PC-9 (cell line): Measurements from ENCODE around the gene ATP13A3. TPM values are rescaled to one million over a fixed set of nuclear protein-coding genes. Genes with fewer than 3 reads are reported as not detected.
A peak's percentile ranks its signal among the peaks of the same experiment; 100 is the strongest.

Experiments used
- BruUV-seq: library from RNA; stranded (reverse); fragments of 400-500 nt; replicated peaks from 2 replicates; lab custom pipeline; 2021; lab: Mats Ljungman, UMichigan
- CTCF ChIA-PET: fragments of 300-600 bp; sonication (Branson Sonifier 250); formaldehyde crosslinking; loops from one replicate; lab custom pipeline; 2022; ENCODE audit warnings: antibody characterized with exemption; lab: Charles Lee
- POLR2A ChIA-PET: fragments of 300-600 bp; sonication (Branson Sonifier 250); formaldehyde crosslinking; loops from one replicate; lab custom pipeline; 2022; ENCODE audit warnings: antibody characterized with exemption; ENCODE audit not compliant: unreplicated experiment; lab: Charles Lee
- DNase-seq, 2 experiments: peaks; one replicate each; pipeline versions ENCODE4 v3.0.0 to v3.0.0-alpha.2; 2015 to 2022; ENCODE audit warnings: mixed read lengths in 1 of 2
- H2AFZ ChIP-seq: fragments of 200-600 bp; sonication (generic); 2 replicates; pipeline ENCODE4 v1.8.1; 2017; ENCODE audit warnings: antibody characterized with exemption
- H3F3A ChIP-seq: fragments of 200-600 bp; sonication (generic); 2 replicates; pipeline ENCODE4 v1.8.1; 2017; ENCODE audit warnings: antibody characterized with exemption, mild to moderate bottlenecking, low read depth; ENCODE audit not compliant: insufficient read depth
- H3K27ac ChIP-seq: fragments of 200-600 bp; sonication (generic); 2 replicates; pipeline ENCODE4 v1.6.1; 2016; ENCODE audit warnings: mixed run types
- H3K27me3 ChIP-seq: fragments of 200-600 bp; sonication (generic); 2 replicates; pipeline ENCODE4 v1.6.1; 2016; ENCODE audit warnings: low read depth, mixed run types; ENCODE audit not compliant: insufficient read depth
- H3K36me3 ChIP-seq: fragments of 200-600 bp; sonication (generic); 2 replicates; pipeline ENCODE4 v1.6.1; 2016; ENCODE audit warnings: low read depth, mixed run types
- H3K4me1 ChIP-seq: fragments of 200-600 bp; sonication (generic); replicated peaks from 2 replicates; pipeline ENCODE4 v1.6.1; 2016; ENCODE audit warnings: mixed run types; ENCODE audit not compliant: insufficient read depth
- H3K4me2 ChIP-seq: fragments of 200-600 bp; sonication (generic); 2 replicates; pipeline ENCODE4 v1.6.1; 2017; ENCODE audit warnings: mixed run types
- H3K4me3 ChIP-seq: fragments of 200-600 bp; sonication (generic); 2 replicates; pipeline ENCODE4 v1.6.1; 2016; ENCODE audit warnings: mixed run types
- H3K79me2 ChIP-seq: fragments of 200-600 bp; sonication (generic); 2 replicates; pipeline ENCODE4 v1.6.1; 2017; ENCODE audit warnings: low read depth, mixed run types
- H3K9me2 ChIP-seq: fragments of 200-600 bp; sonication (generic); 2 replicates; pipeline ENCODE4 v1.8.1; 2017; ENCODE audit warnings: mild to moderate bottlenecking; ENCODE audit not compliant: insufficient read depth
- H3K9me3 ChIP-seq: fragments of 200-600 bp; sonication (generic); 2 replicates; pipeline ENCODE4 v1.8.1; 2016; ENCODE audit warnings: low read depth; ENCODE audit not compliant: insufficient read depth
- H4K20me1 ChIP-seq: fragments of 200-600 bp; sonication (generic); 2 replicates; pipeline ENCODE4 v1.8.1; 2017; ENCODE audit not compliant: insufficient read depth
- EZH2 ChIP-seq: fragments of 200-600 bp; sonication (generic); IDR thresholded peaks from 2 replicates; pipeline ENCODE4 v1.8.0; 2017; ENCODE audit warnings: antibody characterized with exemption, low read depth
- intact Hi-C: fragments of 100-400 bp; cut with micrococcal nuclease; formaldehyde crosslinking; loops from one replicate; pipeline ENCODE4 v1.10.0; 2022; ENCODE audit not compliant: unreplicated experiment
- total RNA-seq: library from RNA; stranded (reverse); gene quantifications from 2 replicates; pipeline ENCODE4 v1.2.3, GENCODE V29; 2021
- TF ChIP-seq, protein P1 (sequence below): fragments of 200-600 bp; sonication (generic); conservative IDR thresholded peaks from 2 replicates; pipeline ENCODE4 v1.6.1; 2017; ENCODE audit warnings: mixed run types, antibody characterized with exemption, mild to moderate bottlenecking, moderate library complexity

The ATP13A3 gene
- total RNA-seq, 1 experiment from 2014 or later: 242 TPM

GRCh38 chr3:194482196-194482593 lies 4.6 kb downstream of the ATP13A3 start:
- Histone ChIP-seq H3K4me3 (peak overlapping the region; percentile 7; the same call in 1 of the 2 replicates), H4K20me1 (peaks cover 37% of the 10 kb centered on the region), H2AFZ (no peak overlapping the region), H3K4me2 (peak overlapping the region; percentile 49), H3F3A (peaks cover 31% of the 10 kb centered on the region), H3K36me3 (peaks cover 45% of the 10 kb centered on the region), H3K4me1 (peaks cover 52% of the 10 kb centered on the region), H3K9me2 (no peaks in the 10 kb centered on the region), H3K27me3 (no peaks in the 10 kb centered on the region), H3K9me3 (no peaks in the 10 kb centered on the region), H3K27ac (peak overlapping the region; percentile 34), H3K79me2 (peaks cover 93% of the 10 kb centered on the region)
- BruUV-seq: no TSS peak
- ChIA-PET POLR2A (no interaction called here), CTCF (no interaction called here)
- TF ChIP-seq, protein P1, sequence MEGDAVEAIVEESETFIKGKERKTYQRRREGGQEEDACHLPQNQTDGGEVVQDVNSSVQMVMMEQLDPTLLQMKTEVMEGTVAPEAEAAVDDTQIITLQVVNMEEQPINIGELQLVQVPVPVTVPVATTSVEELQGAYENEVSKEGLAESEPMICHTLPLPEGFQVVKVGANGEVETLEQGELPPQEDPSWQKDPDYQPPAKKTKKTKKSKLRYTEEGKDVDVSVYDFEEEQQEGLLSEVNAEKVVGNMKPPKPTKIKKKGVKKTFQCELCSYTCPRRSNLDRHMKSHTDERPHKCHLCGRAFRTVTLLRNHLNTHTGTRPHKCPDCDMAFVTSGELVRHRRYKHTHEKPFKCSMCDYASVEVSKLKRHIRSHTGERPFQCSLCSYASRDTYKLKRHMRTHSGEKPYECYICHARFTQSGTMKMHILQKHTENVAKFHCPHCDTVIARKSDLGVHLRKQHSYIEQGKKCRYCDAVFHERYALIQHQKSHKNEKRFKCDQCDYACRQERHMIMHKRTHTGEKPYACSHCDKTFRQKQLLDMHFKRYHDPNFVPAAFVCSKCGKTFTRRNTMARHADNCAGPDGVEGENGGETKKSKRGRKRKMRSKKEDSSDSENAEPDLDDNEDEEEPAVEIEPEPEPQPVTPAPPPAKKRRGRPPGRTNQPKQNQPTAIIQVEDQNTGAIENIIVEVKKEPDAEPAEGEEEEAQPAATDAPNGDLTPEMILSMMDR: no peak
- TF ChIP-seq EZH2: no peak
- no peak for DNase-seq
- intact Hi-C loops: no loop called here

DNA sequence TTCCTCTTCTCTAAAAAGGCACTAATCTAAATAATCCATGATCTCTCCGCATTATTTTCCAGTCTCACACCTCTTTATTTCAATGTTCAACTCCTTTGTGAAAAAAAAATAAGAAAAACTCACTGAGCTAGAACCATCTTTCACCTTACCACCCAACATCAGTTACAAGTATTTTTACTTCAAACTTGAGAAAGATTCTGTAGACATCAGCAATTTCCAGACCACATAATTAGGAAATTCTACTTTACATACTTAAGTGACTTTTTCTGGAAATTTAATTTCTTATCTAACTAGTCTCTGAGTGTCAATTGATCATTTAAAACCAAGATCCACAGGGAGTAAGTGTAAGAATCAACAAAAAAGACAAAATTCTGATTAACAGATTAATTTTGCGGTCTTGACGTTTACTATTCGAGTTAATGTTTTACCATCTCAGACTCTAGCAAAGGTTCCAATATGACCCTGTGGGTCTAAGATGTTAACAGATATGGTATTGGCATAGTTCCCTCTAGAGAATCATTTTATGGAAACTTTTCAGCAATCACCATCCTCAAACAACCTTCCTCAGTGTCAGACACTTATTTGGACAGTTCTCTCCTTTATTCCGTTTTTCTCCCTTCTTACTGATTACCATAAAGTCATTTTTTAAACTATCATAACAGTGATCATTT lies 5.1 kb downstream of the ATP13A3 start:
- Histone ChIP-seq H3K79me2 (peaks cover 97% of the 10 kb centered on the region), H3K4me1 (peaks cover 50% of the 10 kb centered on the region), H3F3A (peaks cover 29% of the 10 kb centered on the region), H3K27me3 (no peaks in the 10 kb centered on the region), H3K36me3 (peaks cover 45% of the 10 kb centered on the region), H3K27ac (peak overlapping the region; percentile 34), H3K9me2 (no peaks in the 10 kb centered on the region), H3K4me3 (peak overlapping the region; percentile 7; the same call in 1 of the 2 replicates), H3K4me2 (peak overlapping the region; percentile 49), H4K20me1 (peaks cover 42% of the 10 kb centered on the region), H3K9me3 (no peaks in the 10 kb centered on the region), H2AFZ (no peak overlapping the region)
- BruUV-seq: no TSS peak
- DNase-seq: no peak
- ChIA-PET POLR2A (no interaction called here), CTCF (no interaction called here)
- TF ChIP-seq EZH2: no peak
- TF ChIP-seq, protein P1: no peak
- intact Hi-C loops: no loop called here

DNA sequence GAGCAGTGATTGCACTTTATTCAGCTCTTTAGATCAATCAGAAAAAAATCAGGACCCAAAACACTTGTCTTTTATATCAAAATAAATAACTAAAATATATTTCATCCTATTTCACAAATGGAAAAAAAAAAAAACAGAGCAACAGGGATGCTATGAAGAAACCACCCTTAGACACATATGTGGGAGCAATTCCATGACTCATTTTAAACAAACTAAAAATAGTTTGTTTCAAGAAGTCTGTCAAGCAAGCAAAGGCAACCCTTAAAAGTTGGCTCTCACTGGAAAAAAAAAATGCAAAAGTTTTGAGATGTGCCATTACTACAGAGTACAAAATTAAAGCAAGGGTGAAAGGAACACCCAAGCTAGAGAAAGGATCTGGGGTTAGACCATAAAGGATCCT lies 5.7 kb downstream of the ATP13A3 start:
- POLR2A ChIA-PET: no interaction called here
- no TSS peak for BruUV-seq
- Histone ChIP-seq H3F3A (peaks cover 29% of the 10 kb centered on the region), H3K27me3 (no peaks in the 10 kb centered on the region), H3K27ac (peak overlapping the region; percentile 34), H3K9me2 (no peaks in the 10 kb centered on the region), H2AFZ (no peak overlapping the region), H3K79me2 (peaks cover 100% of the 10 kb centered on the region), H3K4me2 (peak overlapping the region; percentile 49), H3K4me3 (peak overlapping the region; percentile 7; the same call in 1 of the 2 replicates), H4K20me1 (peaks cover 46% of the 10 kb centered on the region), H3K36me3 (peaks cover 45% of the 10 kb centered on the region), H3K4me1 (peaks cover 50% of the 10 kb centered on the region), H3K9me3 (no peaks in the 10 kb centered on the region)
- CTCF ChIA-PET: no interaction called here
- peak in 1 of 2 experiments; percentile 69 for DNase-seq
- intact Hi-C loops: no loop called here
- TF ChIP-seq EZH2: no peak
- TF ChIP-seq, protein P1: no peak
